AG04449 (cell line): ENCODE results near the gene SZT2.

Source experiments
- CTCF ChIA-PET: fragments of 350-600 bp; formaldehyde crosslinking; extraction: SDS; loops from one replicate; lab custom pipeline; 2021; ENCODE audit warnings: antibody characterized with exemption; lab: Yijun Ruan, JAX
- POLR2A ChIA-PET: fragments of 400-600, 350-600 bp; formaldehyde crosslinking; extraction: SDS; loops from one replicate; lab custom pipeline; 2020; ENCODE audit warnings: antibody characterized with exemption, inconsistent platforms; lab: Yijun Ruan, JAX
- DNase-seq: peaks from one replicate; pipeline ENCODE4 v3.0.0-alpha.2; 2010; ENCODE audit warnings: low read depth, low spot score
- H3K4me3 ChIP-seq: 2 replicates; pipeline ENCODE4 v1.5.1; 2011; ENCODE audit warnings: low read depth, mild to moderate bottlenecking, control low read depth, low read length
- CTCF ChIP-seq: IDR thresholded peaks from one replicate; pipeline ENCODE4 v1.5.1; 2011; ENCODE audit warnings: mild to moderate bottlenecking, moderate library complexity, low read length, control low read depth, inconsistent platforms; ENCODE audit not compliant: insufficient read depth; ENCODE audit errors: missing control alignments

Gene SZT2

GRCh38 chr1:43348343-43348808, 41.3 kb upstream of the SZT2 start:
- no peak for DNase-seq
- ChIA-PET POLR2A (no interaction called here), CTCF (interaction anchor here (1.5 kb wide), 1 partner anchor 10 kb away, joined by 7 read pairs; the partner anchor contains the start of gene CDC20)
- no peak for TF ChIP-seq CTCF
- peak overlapping the region; percentile 54 for H3K4me3 ChIP-seq

GRCh38 chr1:43348809-43349593, 40.7 kb upstream of the SZT2 start:
- no peak for DNase-seq
- TF ChIP-seq CTCF: no peak
- CTCF ChIA-PET: interaction anchor here (1.5 kb wide), 1 partner anchor 9 kb away, joined by 7 read pairs; the partner anchor contains the start of gene CDC20
- peak overlapping the region; percentile 54 for H3K4me3 ChIP-seq
- POLR2A ChIA-PET: no interaction called here

- peak; percentile 70 for DNase-seq
- H3K4me3 ChIP-seq: peak overlapping the region; percentile 54
- POLR2A ChIA-PET: interaction anchor here (0.6 to 0.8 kb wide), 2 partner anchors 8 to 11 kb away, joined by 3 to 4 read pairs; no protein-coding TSS in a partner anchor
- CTCF ChIA-PET: interaction anchor here (0.5 kb wide), 1 partner anchor 324 kb away, joined by 3 read pairs; no protein-coding TSS in a partner anchor
- TF ChIP-seq CTCF: no peak
Measured at GRCh38 chr1:43349594-43350306, 39.9 kb upstream of the SZT2 start.

GRCh38 chr1:43350976-43351375, 38.7 kb upstream of the SZT2 start:
- TF ChIP-seq CTCF: no peak
- CTCF ChIA-PET: no interaction called here
- POLR2A ChIA-PET: interaction anchor here (0.8 kb wide), 1 partner anchor 9 kb away, joined by 3 read pairs; no protein-coding TSS in a partner anchor

GRCh38 chr1:43351421-43352350, 38.0 kb upstream of the SZT2 start:
- DNase-seq: no peak
- POLR2A ChIA-PET: no interaction called here
- CTCF ChIA-PET: interaction anchor here (0.8 kb wide), 1 partner anchor 125 kb away, joined by 3 read pairs; no protein-coding TSS in a partner anchor
- H3K4me3 ChIP-seq: no peak overlapping the region
- TF ChIP-seq CTCF: no peak

More at GRCh38 chr1:43350976-43351375, 38.7 kb upstream of the SZT2 start:
- DNase-seq: no peak
- H3K4me3 ChIP-seq: no peak overlapping the region
